Liver (tissue), 9 donors: ENCODE measurements around the gene LIMD2. TPM values are rescaled to one million over a fixed set of nuclear protein-coding genes. Genes with fewer than 3 reads are reported as not detected.

ENCODE experiments used
- DNase-seq: peaks from one replicate; pipeline ENCODE4 v3.0.0-alpha.2; 2017; ENCODE audit warnings: low spot score
- H3K27ac ChIP-seq, 2 donors: one replicate each; pipeline ENCODE4 v1.7.0; 2013; ENCODE audit warnings: inconsistent platforms in 2 of 2, low read length in 2 of 2, control low read depth in 1 of 2, low read depth in 1 of 2, mild to moderate bottlenecking in 1 of 2
- H3K27me3 ChIP-seq, 4 donors: one replicate each; pipeline versions ENCODE4 v1.6.1 to v1.7.0; 2013; ENCODE audit warnings: low read length in 3 of 4, inconsistent platforms in 1 of 4, mild to moderate bottlenecking in 1 of 4, moderate library complexity in 1 of 4; ENCODE audit not compliant: control insufficient read depth in 4 of 4, insufficient read depth in 4 of 4
- H3K36me3 ChIP-seq, 4 donors: one replicate each; pipeline versions ENCODE4 v1.6.1 to v1.7.0; 2013; ENCODE audit warnings: low read length in 3 of 4, mild to moderate bottlenecking in 3 of 4, low read depth in 1 of 4, moderate library complexity in 1 of 4; ENCODE audit not compliant: control insufficient read depth in 4 of 4, insufficient read depth in 3 of 4
- H3K4me1 ChIP-seq, 4 donors: one replicate each; pipeline versions ENCODE4 v1.6.1 to v1.7.0; 2013; ENCODE audit warnings: low read length in 3 of 4, mild to moderate bottlenecking in 3 of 4, moderate library complexity in 1 of 4; ENCODE audit not compliant: control insufficient read depth in 4 of 4, insufficient read depth in 4 of 4
- H3K4me3 ChIP-seq, 3 donors: one replicate each; pipeline versions ENCODE4 v1.6.1 to v1.7.0; 2013; ENCODE audit warnings: low read length in 3 of 3, control low read depth in 1 of 3, low read depth in 1 of 3, mild to moderate bottlenecking in 1 of 3
- H3K9ac ChIP-seq, 2 donors: one replicate each; pipeline ENCODE4 v1.7.0; 2013; ENCODE audit warnings: low read length in 2 of 2, mild to moderate bottlenecking in 2 of 2, moderate library complexity in 2 of 2, control low read depth in 1 of 2, low read depth in 1 of 2
- H3K9me3 ChIP-seq, 4 donors: one replicate each; pipeline versions ENCODE4 v1.6.1 to v1.7.0; 2013; ENCODE audit warnings: low read length in 3 of 4; ENCODE audit not compliant: control insufficient read depth in 4 of 4
- EGR1 ChIP-seq, 2 donors: IDR thresholded peaks; 2 replicates each; pipeline ENCODE4 v1.6.1; 2016 to 2018; ENCODE audit warnings: antibody characterized with exemption in 2 of 2, low read depth in 2 of 2
- FOXA1 ChIP-seq: IDR thresholded peaks from 2 replicates; pipeline ENCODE4 v1.6.1; 2016; ENCODE audit warnings: antibody characterized with exemption
- FOXA2 ChIP-seq: IDR thresholded peaks from 2 replicates; pipeline ENCODE4 v1.6.1; 2016; ENCODE audit warnings: antibody characterized with exemption
- GABPA ChIP-seq, 2 donors: IDR thresholded peaks in 1 of 2; conservative IDR thresholded peaks in 1 of 2; 2 replicates each; pipeline ENCODE4 v1.6.1; 2016; ENCODE audit warnings: antibody characterized with exemption in 2 of 2, mild to moderate bottlenecking in 1 of 2, moderate library complexity in 1 of 2
- HNF4A ChIP-seq, 2 donors: conservative IDR thresholded peaks; 2 replicates each; pipeline ENCODE4 v1.6.1; 2016; ENCODE audit warnings: antibody characterized with exemption in 2 of 2, mild to moderate bottlenecking in 2 of 2
- HNF4G ChIP-seq: IDR thresholded peaks from 2 replicates; pipeline ENCODE4 v1.6.1; 2016; ENCODE audit warnings: antibody characterized with exemption
- JUND ChIP-seq, 2 donors: IDR thresholded peaks; 2 replicates each; pipeline ENCODE4 v1.6.1; 2016; ENCODE audit warnings: antibody characterized with exemption in 2 of 2
- NR2F2 ChIP-seq: IDR thresholded peaks from 2 replicates; pipeline ENCODE4 v1.6.1; 2016; ENCODE audit warnings: antibody characterized with exemption
- RAD21 ChIP-seq, 2 donors: IDR thresholded peaks; 2 replicates each; pipeline ENCODE4 v1.6.1; 2016; ENCODE audit warnings: antibody characterized with exemption in 2 of 2, mild to moderate bottlenecking in 2 of 2
- RXRA ChIP-seq, 2 donors: IDR thresholded peaks; 2 replicates each; pipeline ENCODE4 v1.6.1; 2017 to 2018; ENCODE audit warnings: antibody characterized with exemption in 2 of 2, mild to moderate bottlenecking in 1 of 2
- SP1 ChIP-seq: IDR thresholded peaks from 2 replicates; pipeline ENCODE4 v1.6.1; 2018; ENCODE audit warnings: antibody characterized with exemption, mild to moderate bottlenecking
- TAF1 ChIP-seq: conservative IDR thresholded peaks from 2 replicates; pipeline ENCODE4 v1.6.1; 2016; ENCODE audit warnings: antibody characterized with exemption, mild to moderate bottlenecking
- WGBS: extraction: QIAGEN DNeasy Blood & Tissue Kit; methylation state at CpG from one replicate; pipeline ENCODE4 v1.1.7; 2013; 5-methylcytosine and 5-hydroxymethylcytosine counted together
- polyA plus RNA-seq, 2 donors: library from polyadenylated mRNA; stranded (reverse) in 1 of 2; unstranded in 1 of 2; fragments of 200-250 nt in 1 of 2; fragments of >200 nt in 1 of 2; fragmentation: Nextera tagmentation in 1 of 2; extraction: Ambion mirVana in 1 of 2; gene quantifications; one replicate each; pipeline versions ENCODE4 v1.2.1 to v1.2.3, GENCODE V29; 2013 to 2015
- total RNA-seq, 2 donors: library from RNA; depleted of rRNA; stranded (reverse); fragments of >200 nt; gene quantifications; one replicate each; pipeline ENCODE4 v1.2.3, GENCODE V29; 2014
- TF ChIP-seq, protein P1 (sequence below): IDR thresholded peaks from 2 replicates; pipeline ENCODE4 v1.6.1; 2016; ENCODE audit warnings: antibody characterized with exemption
- TF ChIP-seq, protein P2 (sequence below): IDR thresholded peaks from 2 replicates; pipeline ENCODE4 v1.6.1; 2016; ENCODE audit warnings: antibody characterized with exemption
- TF ChIP-seq, protein P3 (sequence below): IDR thresholded peaks from 2 replicates; pipeline ENCODE4 v1.6.1; 2016; ENCODE audit warnings: antibody characterized with exemption
- TF ChIP-seq, protein P4 (sequence below): IDR thresholded peaks from 2 replicates; pipeline ENCODE4 v1.6.1; 2016; ENCODE audit warnings: antibody characterized with exemption, mild to moderate bottlenecking
- TF ChIP-seq, protein P5 (sequence below): fragments of 150-350 bp; IDR thresholded peaks from 2 replicates; pipeline ENCODE4 v1.5.1; 2017; ENCODE audit warnings: improper control_type of control experiment, low read depth, low read length; ENCODE audit not compliant: missing input control
- donor health status: healthy.
- donor health status: healthy.
- donor health status: healthy.
- donor health status: healthy.
- donor health status: healthy.

Gene LIMD2
- total and polyA plus RNA-seq, 4 donors, result 5.9 to 24.2 (median 7.9) TPM

DNA sequence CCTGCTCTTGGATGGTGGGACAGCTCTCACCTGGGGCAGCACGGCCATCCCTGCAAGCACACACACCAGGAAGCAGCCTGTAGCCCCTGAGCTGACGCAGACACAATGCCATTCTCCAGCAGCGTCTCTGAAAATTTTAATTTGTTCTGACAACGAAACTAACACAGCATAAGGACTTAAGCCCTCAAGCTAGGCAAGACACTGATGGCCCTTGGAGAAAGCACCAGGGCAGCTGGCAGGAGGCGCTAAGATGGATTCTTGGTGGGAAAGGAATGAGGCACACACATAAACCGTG is 2.7 kb upstream of the LIMD2 start:
- no peaks in the 10 kb centered on the region for H3K9me3 ChIP-seq
- H3K4me1 ChIP-seq, result peaks cover 14 to 21% (median 14%) of the 10 kb centered on the region in 4 donors
- H3K27ac ChIP-seq, result peak overlapping the region; percentile 28 to 66
- WGBS, result 92% methylated on average over 6 of the region's 6 CpGs
- no peak overlapping the region for H3K9ac ChIP-seq
- peaks cover 0 to 23% (median 6%) of the 10 kb centered on the region in 4 donors for H3K36me3 ChIP-seq
- no peaks in the 10 kb centered on the region for H3K27me3 ChIP-seq
- no peak for TF ChIP-seq RXRA (IDR thresholded peaks at IDR 0.05)
- no peak for TF ChIP-seq EGR1 (IDR thresholded peaks at IDR 0.05; ENCODE audit: low read depth in 2 of 2)
- no peak for TF ChIP-seq GABPA (IDR thresholded peaks at IDR 0.05 in 1 of 2, conservative IDR thresholded peaks at IDR 0.05 in 1 of 2)
- TF ChIP-seq SP1, result no peak
- TF ChIP-seq, protein P1, sequence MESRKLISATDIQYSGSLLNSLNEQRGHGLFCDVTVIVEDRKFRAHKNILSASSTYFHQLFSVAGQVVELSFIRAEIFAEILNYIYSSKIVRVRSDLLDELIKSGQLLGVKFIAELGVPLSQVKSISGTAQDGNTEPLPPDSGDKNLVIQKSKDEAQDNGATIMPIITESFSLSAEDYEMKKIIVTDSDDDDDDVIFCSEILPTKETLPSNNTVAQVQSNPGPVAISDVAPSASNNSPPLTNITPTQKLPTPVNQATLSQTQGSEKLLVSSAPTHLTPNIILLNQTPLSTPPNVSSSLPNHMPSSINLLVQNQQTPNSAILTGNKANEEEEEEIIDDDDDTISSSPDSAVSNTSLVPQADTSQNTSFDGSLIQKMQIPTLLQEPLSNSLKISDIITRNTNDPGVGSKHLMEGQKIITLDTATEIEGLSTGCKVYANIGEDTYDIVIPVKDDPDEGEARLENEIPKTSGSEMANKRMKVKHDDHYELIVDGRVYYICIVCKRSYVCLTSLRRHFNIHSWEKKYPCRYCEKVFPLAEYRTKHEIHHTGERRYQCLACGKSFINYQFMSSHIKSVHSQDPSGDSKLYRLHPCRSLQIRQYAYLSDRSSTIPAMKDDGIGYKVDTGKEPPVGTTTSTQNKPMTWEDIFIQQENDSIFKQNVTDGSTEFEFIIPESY, result no peak
- TF ChIP-seq TAF1, result no peak
- TF ChIP-seq RAD21 (IDR thresholded peaks at IDR 0.05), result no peak
- TF ChIP-seq, protein P2, sequence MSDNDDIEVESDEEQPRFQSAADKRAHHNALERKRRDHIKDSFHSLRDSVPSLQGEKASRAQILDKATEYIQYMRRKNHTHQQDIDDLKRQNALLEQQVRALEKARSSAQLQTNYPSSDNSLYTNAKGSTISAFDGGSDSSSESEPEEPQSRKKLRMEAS, result no peak
- TF ChIP-seq, protein P3, sequence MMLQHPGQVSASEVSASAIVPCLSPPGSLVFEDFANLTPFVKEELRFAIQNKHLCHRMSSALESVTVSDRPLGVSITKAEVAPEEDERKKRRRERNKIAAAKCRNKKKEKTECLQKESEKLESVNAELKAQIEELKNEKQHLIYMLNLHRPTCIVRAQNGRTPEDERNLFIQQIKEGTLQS, result no peak
- no peak for TF ChIP-seq NR2F2
- no peak for TF ChIP-seq JUND (IDR thresholded peaks at IDR 0.05)
- no peak for TF ChIP-seq FOXA2
- TF ChIP-seq FOXA1, result no peak
- TF ChIP-seq, protein P4, sequence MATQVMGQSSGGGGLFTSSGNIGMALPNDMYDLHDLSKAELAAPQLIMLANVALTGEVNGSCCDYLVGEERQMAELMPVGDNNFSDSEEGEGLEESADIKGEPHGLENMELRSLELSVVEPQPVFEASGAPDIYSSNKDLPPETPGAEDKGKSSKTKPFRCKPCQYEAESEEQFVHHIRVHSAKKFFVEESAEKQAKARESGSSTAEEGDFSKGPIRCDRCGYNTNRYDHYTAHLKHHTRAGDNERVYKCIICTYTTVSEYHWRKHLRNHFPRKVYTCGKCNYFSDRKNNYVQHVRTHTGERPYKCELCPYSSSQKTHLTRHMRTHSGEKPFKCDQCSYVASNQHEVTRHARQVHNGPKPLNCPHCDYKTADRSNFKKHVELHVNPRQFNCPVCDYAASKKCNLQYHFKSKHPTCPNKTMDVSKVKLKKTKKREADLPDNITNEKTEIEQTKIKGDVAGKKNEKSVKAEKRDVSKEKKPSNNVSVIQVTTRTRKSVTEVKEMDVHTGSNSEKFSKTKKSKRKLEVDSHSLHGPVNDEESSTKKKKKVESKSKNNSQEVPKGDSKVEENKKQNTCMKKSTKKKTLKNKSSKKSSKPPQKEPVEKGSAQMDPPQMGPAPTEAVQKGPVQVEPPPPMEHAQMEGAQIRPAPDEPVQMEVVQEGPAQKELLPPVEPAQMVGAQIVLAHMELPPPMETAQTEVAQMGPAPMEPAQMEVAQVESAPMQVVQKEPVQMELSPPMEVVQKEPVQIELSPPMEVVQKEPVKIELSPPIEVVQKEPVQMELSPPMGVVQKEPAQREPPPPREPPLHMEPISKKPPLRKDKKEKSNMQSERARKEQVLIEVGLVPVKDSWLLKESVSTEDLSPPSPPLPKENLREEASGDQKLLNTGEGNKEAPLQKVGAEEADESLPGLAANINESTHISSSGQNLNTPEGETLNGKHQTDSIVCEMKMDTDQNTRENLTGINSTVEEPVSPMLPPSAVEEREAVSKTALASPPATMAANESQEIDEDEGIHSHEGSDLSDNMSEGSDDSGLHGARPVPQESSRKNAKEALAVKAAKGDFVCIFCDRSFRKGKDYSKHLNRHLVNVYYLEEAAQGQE, result no peak
- no peak for TF ChIP-seq HNF4A (conservative IDR thresholded peaks at IDR 0.05)
- no peak for DNase-seq
- H3K4me3 ChIP-seq, result no peak overlapping the region

DNA sequence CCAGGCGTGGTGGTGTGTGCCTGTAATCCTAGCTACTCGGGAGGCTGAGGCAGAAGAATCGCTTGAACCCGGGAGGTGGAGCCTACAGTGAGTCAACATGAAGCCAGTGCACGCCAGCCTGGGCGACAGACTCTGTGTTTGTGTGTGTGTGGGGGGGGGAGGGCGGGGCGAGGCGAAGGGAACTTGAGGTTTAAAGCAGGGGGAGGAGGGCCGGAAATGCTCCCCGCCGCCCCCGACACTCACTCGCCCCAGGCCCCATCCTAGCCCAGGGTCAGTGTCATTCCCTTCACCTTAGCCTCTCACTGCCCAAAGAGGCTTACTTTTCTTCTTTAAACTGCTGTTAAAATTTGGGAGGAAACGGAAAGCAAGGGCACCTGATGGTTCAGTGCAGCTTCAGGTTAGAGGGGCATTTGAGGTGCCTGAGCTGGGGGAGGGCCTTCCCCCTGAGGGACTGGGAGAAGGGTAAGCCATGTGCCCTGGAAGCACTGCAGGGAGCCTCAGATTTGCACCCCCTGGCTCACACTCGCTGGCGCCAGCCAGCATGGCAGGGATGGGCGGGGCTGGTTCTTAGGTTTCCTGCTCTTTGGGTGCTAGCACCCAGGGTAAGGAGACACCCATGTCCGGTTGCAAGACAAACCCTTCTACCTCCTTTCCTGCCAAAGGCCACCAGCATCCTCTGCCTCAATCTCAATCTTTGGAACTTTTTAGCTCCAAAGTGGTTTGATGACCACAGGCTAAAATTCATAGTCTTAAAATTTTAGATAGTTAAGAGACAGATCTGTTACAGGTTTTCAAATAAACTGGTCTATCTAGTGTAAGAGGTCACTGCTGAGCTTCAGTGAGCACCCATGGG is 2.2 kb upstream of the LIMD2 start:
- Histone ChIP-seq H3K4me1 (peaks cover 14 to 26% (median 18%) of the 10 kb centered on the region in 4 donors), H3K4me3 (no peak overlapping the region), H3K27ac (peak overlapping the region; percentile 71 to 77), H3K36me3 (peaks cover 0 to 23% (median 5%) of the 10 kb centered on the region in 4 donors), H3K9me3 (no peaks in the 10 kb centered on the region), H3K9ac (no peak overlapping the region), H3K27me3 (no peaks in the 10 kb centered on the region)
- TF ChIP-seq JUND (IDR thresholded peaks at IDR 0.05), result no peak
- TF ChIP-seq, protein P5, sequence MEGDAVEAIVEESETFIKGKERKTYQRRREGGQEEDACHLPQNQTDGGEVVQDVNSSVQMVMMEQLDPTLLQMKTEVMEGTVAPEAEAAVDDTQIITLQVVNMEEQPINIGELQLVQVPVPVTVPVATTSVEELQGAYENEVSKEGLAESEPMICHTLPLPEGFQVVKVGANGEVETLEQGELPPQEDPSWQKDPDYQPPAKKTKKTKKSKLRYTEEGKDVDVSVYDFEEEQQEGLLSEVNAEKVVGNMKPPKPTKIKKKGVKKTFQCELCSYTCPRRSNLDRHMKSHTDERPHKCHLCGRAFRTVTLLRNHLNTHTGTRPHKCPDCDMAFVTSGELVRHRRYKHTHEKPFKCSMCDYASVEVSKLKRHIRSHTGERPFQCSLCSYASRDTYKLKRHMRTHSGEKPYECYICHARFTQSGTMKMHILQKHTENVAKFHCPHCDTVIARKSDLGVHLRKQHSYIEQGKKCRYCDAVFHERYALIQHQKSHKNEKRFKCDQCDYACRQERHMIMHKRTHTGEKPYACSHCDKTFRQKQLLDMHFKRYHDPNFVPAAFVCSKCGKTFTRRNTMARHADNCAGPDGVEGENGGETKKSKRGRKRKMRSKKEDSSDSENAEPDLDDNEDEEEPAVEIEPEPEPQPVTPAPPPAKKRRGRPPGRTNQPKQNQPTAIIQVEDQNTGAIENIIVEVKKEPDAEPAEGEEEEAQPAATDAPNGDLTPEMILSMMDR, result no peak
- no peak for TF ChIP-seq HNF4G
- TF ChIP-seq HNF4A (conservative IDR thresholded peaks at IDR 0.05), result no peak
- WGBS, result 79% methylated on average over 19 of the region's 19 CpGs
- DNase-seq, result no peak
